ENCODE measurements around the gene FUBP1. TPM values are rescaled to one million over a fixed set of nuclear protein-coding genes. Genes with fewer than 3 reads are reported as not detected.

The FUBP1 gene, protein sequence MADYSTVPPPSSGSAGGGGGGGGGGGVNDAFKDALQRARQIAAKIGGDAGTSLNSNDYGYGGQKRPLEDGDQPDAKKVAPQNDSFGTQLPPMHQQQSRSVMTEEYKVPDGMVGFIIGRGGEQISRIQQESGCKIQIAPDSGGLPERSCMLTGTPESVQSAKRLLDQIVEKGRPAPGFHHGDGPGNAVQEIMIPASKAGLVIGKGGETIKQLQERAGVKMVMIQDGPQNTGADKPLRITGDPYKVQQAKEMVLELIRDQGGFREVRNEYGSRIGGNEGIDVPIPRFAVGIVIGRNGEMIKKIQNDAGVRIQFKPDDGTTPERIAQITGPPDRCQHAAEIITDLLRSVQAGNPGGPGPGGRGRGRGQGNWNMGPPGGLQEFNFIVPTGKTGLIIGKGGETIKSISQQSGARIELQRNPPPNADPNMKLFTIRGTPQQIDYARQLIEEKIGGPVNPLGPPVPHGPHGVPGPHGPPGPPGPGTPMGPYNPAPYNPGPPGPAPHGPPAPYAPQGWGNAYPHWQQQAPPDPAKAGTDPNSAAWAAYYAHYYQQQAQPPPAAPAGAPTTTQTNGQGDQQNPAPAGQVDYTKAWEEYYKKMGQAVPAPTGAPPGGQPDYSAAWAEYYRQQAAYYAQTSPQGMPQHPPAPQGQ
- 65.7 and 143 TPM in 2 replicates for total RNA-seq

DNA sequence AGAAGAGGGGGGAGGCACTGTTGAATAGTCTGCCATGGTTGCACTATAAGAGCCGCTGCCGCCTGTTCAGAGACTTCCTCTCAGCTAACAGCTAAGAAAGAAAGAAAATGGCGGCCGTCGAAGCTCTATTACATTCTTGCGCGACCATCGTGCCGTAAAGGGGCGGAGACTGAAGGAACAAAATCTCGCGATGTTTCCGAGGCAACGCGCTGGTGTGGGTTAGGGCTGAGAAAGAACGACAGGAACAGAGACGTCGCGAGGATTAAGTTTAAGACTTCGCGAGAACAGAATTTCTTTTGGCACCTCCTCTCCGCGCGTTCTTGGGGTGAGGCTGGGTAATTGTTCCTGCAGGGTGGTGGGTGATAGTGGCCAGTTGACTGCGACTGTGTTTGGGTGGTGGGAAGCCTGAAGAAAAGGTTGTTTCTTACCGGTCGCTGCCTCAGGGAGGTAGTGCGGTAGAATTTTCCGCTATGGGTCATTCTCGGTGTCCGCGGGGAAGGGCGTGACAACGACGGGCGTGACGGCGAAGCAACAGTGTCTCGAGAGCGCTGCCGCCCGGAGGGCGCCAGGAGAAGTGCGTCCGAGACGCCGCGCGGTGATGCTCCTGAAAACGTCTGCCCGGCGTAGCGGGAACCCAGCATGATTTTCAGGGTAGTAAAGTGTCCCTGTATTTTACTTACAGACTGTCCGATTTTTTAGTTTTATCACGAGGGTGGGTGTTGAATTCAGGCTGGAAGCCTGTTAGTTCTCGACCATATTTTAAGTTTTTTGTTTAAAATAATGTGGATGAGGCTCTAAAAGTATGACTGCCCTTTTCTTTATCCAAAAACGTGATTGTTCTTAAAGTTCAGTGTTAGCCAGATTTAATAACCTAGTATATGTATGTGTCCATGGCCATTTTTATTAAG is at the start of gene FUBP1:
Gene FUBP1 (minus strand): TSS at position 104 of the 908 bp plus-strand sequence. CDS start 68 bp downstream, at position 36.

DNA sequence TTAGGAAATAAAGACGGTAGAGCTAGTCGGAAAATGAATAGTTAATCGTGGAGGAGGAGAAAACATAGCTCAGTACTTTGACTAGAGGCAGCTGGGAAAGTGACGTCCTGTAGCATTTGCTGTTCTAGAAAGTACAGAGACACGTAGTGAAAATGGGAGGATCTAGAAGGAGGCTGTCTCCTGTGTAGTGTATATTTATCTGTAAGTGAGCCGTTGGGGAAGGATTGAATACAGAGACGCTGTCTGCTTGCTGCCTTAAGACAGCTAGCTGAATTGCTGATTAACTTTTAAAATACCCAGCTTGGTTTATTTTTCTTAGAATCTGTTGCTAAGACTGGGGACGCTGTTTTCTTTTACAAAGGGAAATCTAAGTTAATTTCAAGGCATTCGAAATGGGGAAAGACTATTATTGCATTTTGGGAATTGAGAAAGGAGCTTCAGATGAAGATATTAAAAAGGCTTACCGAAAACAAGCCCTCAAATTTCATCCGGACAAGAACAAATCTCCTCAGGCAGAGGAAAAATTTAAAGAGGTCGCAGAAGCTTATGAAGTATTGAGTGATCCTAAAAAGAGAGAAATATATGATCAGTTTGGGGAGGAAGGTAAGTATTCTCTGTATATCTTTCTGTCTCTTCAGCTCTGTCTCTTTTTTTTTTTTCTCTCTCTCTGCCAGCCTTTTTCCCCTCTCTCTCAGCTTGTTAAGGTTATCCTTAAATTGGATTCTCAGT is 26.0 kb upstream of the FUBP1 start, which contains the start of gene DNAJB4:
Gene DNAJB4 (plus strand): TSS at position 221 of the 729 bp plus-strand sequence. CDS start 172 bp downstream, at position 393.

Small RNA genes within 50 kb of the gene (small RNA-seq; reads per million reads assigned to genes)
- gene AC103591.3 (ENCODE audit: low replicate concordance), result 4.5 reads per million, percentile 86 among the genes with 10 or more reads in this experiment

Other genes starting within 250 kb of the FUBP1 start
- gene USP33, start 219.2 kb downstream of the FUBP1 start, total RNA-seq, result 55.4 and 80.0 TPM in 2 replicates
- gene MIGA1, start 199.4 kb downstream of the FUBP1 start, total RNA-seq, result 13.8 and 20.5 TPM in 2 replicates
- 5.7 and 10.2 TPM in 2 replicates for gene NEXN, start 90.4 kb downstream of the FUBP1 start, total RNA-seq
- 19.5 and 38.4 TPM in 2 replicates for gene DNAJB4, start 25.9 kb upstream of the FUBP1 start, total RNA-seq
- gene GIPC2, start 66.9 kb upstream of the FUBP1 start, total RNA-seq, result 0.14 TPM in 1 of 2 replicates, not detected in the other